Activated T-helper 2 cell treated with anti-CD3 and anti-CD28 coated beads, Interferon-gamma antibody, Interleukin-2, Interleukin-4, amounts not matched to agents 10 μg/mL and 5 μg/mL and 100 μg/mL, durations not matched to agents 14 hours and 24 hours and 36 hours (primary cell): ENCODE results near the gene S100A8. TPM values are rescaled to one million over a fixed set of nuclear protein-coding genes. Genes with fewer than 3 reads are reported as not detected.
"Not testable (repeated sequence)": the region's sequence is repeated elsewhere in the genome, so short reads cannot be mapped to it uniquely, and the experiment has no call there.

Source experiments
- DNase-seq: peaks from one replicate; pipeline ENCODE4 v3.0.0; 2021; ENCODE audit warnings: low spot score
- H3K27ac Mint-ChIP-seq: one replicate; pipeline ENCODE4 v1.8.0; 2021; ENCODE audit warnings: mixed read lengths
- H3K27me3 Mint-ChIP-seq: one replicate; pipeline ENCODE4 v1.8.0; 2021; ENCODE audit warnings: low read depth, mixed read lengths
- H3K36me3 Mint-ChIP-seq: one replicate; pipeline ENCODE4 v1.8.0; 2021; ENCODE audit warnings: low read depth, mixed read lengths
- H3K4me1 Mint-ChIP-seq: one replicate; pipeline ENCODE4 v1.8.0; 2021; ENCODE audit warnings: low read depth, mixed read lengths
- H3K4me3 Mint-ChIP-seq: one replicate; pipeline ENCODE4 v1.8.0; 2021; ENCODE audit warnings: low read depth, mild to moderate bottlenecking, moderate library complexity, mixed read lengths
- H3K9me3 Mint-ChIP-seq: one replicate; pipeline ENCODE4 v1.8.0; 2021; ENCODE audit warnings: mixed read lengths
- intact Hi-C: fragments of 100-400 bp; cut with micrococcal nuclease; formaldehyde crosslinking; loops from one replicate; pipeline ENCODE4 v1.15.1; 2023
- total RNA-seq: library from RNA; stranded (reverse); gene quantifications from 2 replicates; pipeline ENCODE4 v1.2.3, GENCODE V29; 2022

The S100A8 gene
- total RNA-seq, 1 donor from 2014 or later = not detected

DNA sequence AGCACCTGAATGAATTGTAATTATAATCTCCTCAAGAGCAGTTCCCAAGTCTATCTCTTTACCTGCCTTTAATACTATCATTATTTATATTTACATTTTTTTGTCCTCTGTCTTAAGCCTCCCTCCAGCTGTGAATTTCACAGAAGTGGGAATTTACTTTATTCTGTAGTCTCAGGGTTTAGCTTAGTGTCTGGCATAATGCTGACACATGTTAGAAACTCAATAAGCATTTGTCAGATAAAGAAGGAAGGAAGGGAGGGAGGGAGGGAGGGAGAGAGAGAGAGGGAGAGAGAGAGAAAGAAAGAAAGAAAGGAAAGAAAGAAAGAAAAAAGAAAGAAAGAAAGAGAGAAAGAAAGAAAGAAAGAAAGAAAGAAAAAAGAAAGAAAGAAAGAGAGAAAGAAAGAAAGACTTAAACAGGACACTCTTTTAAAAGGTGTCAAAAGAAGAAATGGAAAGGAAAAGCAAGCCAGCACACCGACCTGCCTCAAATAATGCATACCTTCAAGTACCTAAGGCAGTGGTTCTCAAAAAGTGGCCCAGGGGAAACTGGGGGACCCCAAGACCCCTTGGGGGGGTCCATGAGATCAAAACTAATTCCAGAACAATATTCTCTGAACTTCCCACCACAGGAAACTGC lies 40.4 kb downstream of the S100A8 start:
- Mint-ChIP-seq H3K9me3 (no peaks in the 10 kb centered on the region), H3K36me3 (no peaks in the 10 kb centered on the region), H3K4me3 (no peak overlapping the region), H3K4me1 (peaks cover 6% of the 10 kb centered on the region), H3K27me3 (peaks cover 10% of the 10 kb centered on the region), H3K27ac (no peak overlapping the region)
- DNase-seq = no peak
- intact Hi-C loops = loop anchor here (10.0 kb wide), 1 partner anchor 54 kb away; no protein-coding TSS in a partner anchor

DNA sequence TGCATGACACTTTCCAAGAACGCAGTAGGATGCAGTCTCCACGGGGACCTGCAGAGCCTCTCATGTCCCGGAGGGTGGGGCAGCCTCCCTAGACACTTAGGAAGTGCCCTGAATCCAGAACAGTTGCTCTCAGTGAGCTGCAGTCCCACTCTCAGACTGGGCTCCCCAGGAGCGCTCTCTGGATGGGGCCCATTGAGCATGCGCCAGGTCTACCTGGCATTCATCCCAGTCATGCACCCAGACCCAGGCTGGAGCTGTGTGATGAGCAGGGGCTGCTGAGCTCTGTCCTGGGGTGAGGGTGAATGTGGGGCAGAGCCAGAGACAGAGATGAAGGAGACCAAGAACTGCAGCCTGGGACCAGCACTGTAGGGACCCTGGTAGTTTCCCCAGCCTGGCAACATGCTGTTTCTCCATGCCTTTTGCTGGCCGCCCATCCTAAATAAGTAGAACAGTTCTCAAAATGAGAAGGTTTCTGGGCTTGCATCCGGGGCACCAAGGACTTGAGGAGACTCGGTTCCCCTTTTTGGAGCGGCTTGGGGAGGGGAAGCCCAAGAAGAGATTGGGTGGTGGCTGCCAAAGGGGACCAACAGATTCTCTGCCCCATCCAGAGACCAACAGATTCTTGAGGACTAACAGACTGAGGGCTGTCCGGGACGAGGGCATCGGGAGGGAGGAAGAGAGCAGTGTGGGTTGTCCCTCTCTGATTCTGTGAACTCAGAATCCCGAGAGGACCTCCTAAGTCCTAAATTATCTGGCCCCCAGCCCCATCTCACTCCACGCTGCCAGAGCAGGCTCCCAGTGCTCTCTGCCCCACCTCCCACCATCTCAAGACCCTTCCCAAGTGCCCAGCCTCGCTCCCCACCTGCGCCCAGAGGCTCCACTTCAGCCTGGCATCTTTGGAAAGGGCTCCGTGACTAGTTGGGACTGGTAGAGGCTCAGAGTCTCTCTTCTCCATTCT lies 41.2 kb downstream of the S100A8 start:
- intact Hi-C loops = loop anchor here (10.0 kb wide), 1 partner anchor 55 kb away; no protein-coding TSS in a partner anchor
- no peak overlapping the region for H3K27ac Mint-ChIP-seq
- peaks cover 7% of the 10 kb centered on the region for H3K4me1 Mint-ChIP-seq
- H3K36me3 Mint-ChIP-seq = no peaks in the 10 kb centered on the region
- no peak overlapping the region for H3K4me3 Mint-ChIP-seq
- no peak for DNase-seq
- peaks cover 10% of the 10 kb centered on the region for H3K27me3 Mint-ChIP-seq
- no peaks in the 10 kb centered on the region for H3K9me3 Mint-ChIP-seq

DNA sequence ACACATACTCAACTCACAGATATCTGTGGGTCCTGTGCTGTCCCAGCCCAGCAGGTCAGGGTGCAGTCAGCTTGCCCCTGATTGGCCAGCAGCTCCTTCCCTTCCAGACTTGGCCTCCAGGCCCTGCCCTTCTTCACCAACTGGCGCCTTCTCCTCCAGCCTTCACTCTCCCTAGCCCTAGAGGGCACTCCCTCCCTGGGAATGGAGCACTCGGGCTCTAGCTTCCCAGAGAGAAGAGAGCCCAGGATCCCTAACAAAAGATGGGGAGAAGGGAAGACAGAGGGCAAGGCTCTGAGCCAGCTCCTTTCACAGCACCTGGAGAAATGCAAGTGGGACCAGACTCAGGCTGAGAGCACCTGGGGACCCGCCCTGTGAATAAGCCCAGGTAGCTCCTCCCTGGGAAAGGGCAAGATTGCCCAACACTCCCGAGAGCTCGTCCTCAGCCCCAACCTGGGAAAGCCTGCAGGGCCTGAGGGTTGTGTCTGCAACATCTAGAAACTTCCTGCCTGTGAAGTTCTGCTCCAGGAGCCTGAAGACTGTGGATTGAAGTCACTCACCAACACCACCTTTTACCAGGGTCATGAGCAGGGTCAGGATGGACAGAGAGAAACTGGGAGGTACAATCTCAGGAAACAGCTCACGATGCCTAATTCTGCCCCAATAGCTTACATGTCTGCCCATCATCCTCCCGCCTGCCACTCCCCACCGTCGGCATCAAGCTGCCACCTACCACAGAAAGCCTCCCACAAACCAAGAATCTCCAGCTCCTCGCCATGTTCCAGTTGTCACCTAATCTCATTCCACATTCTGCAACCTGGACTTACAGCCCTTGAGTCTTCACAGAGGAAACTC lies 42.1 kb downstream of the S100A8 start, which contains the start of gene PGLYRP4:
Gene PGLYRP4 (minus strand): TSS at position 331 of the 852 bp plus-strand sequence. CDS start 909 bp downstream, outside the sequence.
- DNase-seq = no peak
- no peak within 1 kb of the TSS for H3K4me3 Mint-ChIP-seq
- intact Hi-C loops = no loop called here
- H3K36me3 Mint-ChIP-seq = no peaks in the 10 kb centered on the region
- peaks cover 10% of the 10 kb centered on the region for H3K27me3 Mint-ChIP-seq
- no peak within 1 kb of the TSS for H3K27ac Mint-ChIP-seq
- H3K9me3 Mint-ChIP-seq = no peaks in the 10 kb centered on the region
- peaks cover 12% of the 10 kb centered on the region for H3K4me1 Mint-ChIP-seq

GRCh38 chr1:153347856-153348255 lies 43.0 kb downstream of the S100A8 start:
- no peaks in the 10 kb centered on the region for H3K9me3 Mint-ChIP-seq
- H3K27me3 Mint-ChIP-seq = peaks cover 15% of the 10 kb centered on the region
- no peak overlapping the region for H3K4me3 Mint-ChIP-seq
- intact Hi-C loops = no loop called here
- DNase-seq = no peak
- no peak overlapping the region for H3K27ac Mint-ChIP-seq
- H3K4me1 Mint-ChIP-seq = peaks cover 17% of the 10 kb centered on the region
- H3K36me3 Mint-ChIP-seq = no peaks in the 10 kb centered on the region

- H3K4me3 Mint-ChIP-seq, H3K36me3 Mint-ChIP-seq, H3K9me3 Mint-ChIP-seq, DNase-seq, intact Hi-C loops, H3K27ac Mint-ChIP-seq: not testable (repeated sequence)
- peaks cover 17% of the 10 kb centered on the region for H3K4me1 Mint-ChIP-seq
- peaks cover 21% of the 10 kb centered on the region for H3K27me3 Mint-ChIP-seq
Observed at GRCh38 chr1:153347049-153347448, 43.8 kb downstream of the S100A8 start.

DNA sequence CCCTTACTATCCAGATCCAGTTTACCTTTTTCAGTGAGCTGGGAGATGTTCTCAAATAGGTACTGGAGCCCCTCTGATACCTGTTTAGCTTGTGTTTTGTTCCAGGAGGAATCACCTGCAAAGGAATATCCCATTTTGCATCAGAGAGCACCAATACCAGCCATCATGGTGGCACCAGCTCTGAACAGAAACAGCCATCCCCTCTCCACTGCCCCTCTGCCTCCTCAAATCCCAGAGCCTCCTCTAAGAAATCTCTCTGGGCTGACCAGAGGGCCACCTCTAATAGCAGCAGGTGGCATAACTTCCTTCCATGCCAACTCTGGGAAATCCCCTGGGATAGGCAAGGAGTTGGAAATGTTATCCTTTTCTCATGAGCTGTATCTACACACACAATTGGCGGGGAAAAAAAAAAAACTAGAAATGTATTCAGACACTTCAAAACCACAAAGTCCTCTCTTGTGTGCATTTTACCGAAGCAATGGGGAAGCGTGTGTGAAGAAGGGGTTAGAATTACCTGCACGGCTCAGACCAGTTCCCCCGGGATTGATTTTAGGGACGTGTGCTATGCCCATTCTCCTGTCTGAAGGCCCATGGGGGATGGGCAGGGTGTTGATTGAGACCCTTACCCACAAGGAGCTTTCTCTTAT lies 44.7 kb downstream of the S100A8 start:
- no peak for DNase-seq
- Mint-ChIP-seq H3K36me3 (no peaks in the 10 kb centered on the region), H3K27ac (no peak overlapping the region), H3K9me3 (no peaks in the 10 kb centered on the region), H3K27me3 (peaks cover 21% of the 10 kb centered on the region), H3K4me3 (no peak overlapping the region), H3K4me1 (peaks cover 17% of the 10 kb centered on the region)
- intact Hi-C loops = no loop called here

DNA sequence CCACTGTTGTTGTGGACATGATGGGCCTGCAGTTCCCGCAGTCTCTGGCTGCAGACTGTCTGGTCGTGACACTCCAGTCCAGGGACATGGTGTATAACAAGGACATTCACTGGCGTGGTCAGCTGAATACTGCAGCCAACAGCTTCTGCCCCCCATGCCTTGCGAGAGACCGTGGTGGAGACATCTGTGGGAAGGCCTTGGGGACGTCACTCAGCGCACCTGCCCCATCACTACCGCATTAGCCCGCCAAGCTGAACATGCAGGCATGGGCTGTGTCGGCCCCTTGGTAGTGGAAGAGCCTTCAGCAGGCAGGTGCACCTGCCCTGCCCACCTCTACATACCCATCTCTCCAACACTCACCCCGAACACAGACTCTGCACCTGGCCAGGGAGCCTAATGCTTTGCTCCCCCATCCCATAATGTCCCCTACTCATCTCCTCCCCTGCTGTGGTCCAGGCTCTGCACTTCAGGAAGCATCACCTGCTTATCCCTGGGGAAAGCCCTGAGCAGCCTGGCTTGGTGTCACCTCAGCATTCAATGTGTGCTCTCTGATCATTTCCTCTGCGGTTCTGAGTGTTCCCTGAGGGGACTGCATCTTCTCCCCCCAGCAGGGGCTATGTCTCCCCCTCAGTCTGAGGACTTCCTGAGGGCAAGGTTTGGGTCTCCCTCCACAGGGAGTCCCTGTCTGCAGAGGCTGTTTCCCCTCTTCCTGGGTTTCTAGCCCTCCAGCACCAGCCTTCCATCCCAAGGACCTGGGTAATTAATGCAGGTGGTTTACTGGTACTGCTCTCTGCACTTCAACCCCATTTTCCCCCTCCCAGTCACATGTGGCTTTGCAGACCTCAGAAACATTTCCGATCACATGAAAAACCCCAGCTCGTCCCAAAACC lies 45.4 kb downstream of the S100A8 start:
- intact Hi-C loops = no loop called here
- H3K27me3 Mint-ChIP-seq = peaks cover 25% of the 10 kb centered on the region
- H3K4me1 Mint-ChIP-seq = peaks cover 17% of the 10 kb centered on the region
- H3K27ac Mint-ChIP-seq = no peak overlapping the region
- no peaks in the 10 kb centered on the region for H3K9me3 Mint-ChIP-seq
- H3K4me3 Mint-ChIP-seq = no peak overlapping the region
- DNase-seq = no peak
- no peaks in the 10 kb centered on the region for H3K36me3 Mint-ChIP-seq

- no peaks in the 10 kb centered on the region for H3K36me3 Mint-ChIP-seq
- no peak overlapping the region for H3K27ac Mint-ChIP-seq
- intact Hi-C loops = no loop called here
- no peaks in the 10 kb centered on the region for H3K9me3 Mint-ChIP-seq
- DNase-seq = no peak
- no peak overlapping the region for H3K4me3 Mint-ChIP-seq
- peaks cover 20% of the 10 kb centered on the region for H3K4me1 Mint-ChIP-seq
- H3K27me3 Mint-ChIP-seq = peaks cover 26% of the 10 kb centered on the region
Observed at GRCh38 chr1:153344718-153345025, 46.2 kb downstream of the S100A8 start.

DNA sequence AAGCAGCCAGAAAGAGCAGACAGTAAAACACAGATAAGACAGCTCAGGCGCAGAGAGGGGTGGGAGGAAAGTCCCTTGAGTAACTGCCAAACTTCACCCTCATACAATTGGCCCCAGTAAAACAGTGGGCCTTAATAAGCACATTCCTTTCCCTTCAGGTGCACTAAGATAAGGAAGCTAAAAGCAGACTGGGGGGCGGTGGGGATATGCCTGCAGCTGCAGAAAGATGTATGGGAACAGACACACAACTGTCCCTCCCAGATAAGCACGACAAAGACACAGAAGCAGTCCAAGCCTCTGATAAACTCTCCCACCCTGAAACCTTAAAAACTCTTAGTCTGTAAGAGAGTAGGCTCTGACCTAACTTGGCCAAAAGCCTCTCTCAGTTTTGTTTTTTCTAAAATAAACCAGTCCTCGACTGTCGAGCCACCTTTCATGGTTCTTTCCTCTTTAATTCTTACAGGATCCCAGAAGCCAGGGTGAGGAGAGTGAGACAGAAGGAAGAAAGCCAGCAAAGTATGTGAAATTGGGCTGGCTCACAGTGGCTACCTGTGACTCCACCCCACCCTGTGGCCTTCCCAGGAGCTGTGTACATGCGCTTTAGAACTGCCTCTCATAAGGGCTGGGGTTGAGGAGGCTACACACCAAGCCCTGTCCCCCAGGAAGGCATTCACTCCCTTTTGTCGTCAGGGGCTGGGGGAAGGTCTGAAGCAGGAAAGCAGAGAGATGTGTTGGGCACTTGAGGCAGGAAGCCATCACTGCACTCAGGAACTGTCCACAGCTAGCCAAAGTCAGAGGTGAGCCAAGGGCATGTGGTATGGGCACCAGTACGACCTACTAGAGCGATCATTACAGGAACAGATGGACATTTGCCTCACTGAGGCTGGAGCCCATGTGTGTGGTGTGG lies 46.8 kb downstream of the S100A8 start:
- H3K27me3 Mint-ChIP-seq = peaks cover 28% of the 10 kb centered on the region
- H3K4me3 Mint-ChIP-seq = no peak overlapping the region
- no peak for DNase-seq
- H3K4me1 Mint-ChIP-seq = peaks cover 20% of the 10 kb centered on the region
- no peaks in the 10 kb centered on the region for H3K9me3 Mint-ChIP-seq
- intact Hi-C loops = no loop called here
- no peaks in the 10 kb centered on the region for H3K36me3 Mint-ChIP-seq
- no peak overlapping the region for H3K27ac Mint-ChIP-seq

DNA sequence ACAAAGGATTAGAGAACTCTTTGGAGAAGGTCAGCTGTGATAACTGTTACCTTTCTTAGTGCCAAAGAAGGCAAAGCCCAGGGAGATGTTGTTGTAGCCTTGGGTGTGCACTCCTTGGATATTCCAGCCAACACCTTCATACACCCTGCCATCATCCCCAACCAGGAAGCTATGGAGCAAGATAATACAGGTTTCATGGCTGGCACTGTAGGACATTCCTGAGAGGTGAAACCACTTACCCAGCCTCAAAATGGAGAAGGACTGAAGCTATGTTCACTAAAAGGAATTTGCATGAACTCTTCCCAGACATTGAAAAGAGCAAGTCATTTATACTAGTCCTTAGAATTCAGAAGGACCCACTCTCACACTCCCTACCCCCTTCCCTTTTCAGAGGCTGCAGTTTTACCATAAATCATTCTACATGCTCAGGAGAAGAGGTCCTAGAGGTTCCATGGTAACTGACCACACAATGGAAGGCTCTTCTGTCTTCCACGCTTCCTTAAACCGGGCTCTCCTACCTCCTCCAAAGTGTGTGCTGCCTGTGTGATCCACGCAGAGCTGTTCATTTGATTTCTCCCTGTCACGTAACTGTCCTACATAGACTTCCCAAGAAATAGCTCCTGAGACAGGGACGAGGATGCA lies 47.7 kb downstream of the S100A8 start:
- H3K9me3 Mint-ChIP-seq = no peaks in the 10 kb centered on the region
- peaks cover 20% of the 10 kb centered on the region for H3K4me1 Mint-ChIP-seq
- intact Hi-C loops = no loop called here
- peaks cover 35% of the 10 kb centered on the region for H3K27me3 Mint-ChIP-seq
- H3K36me3 Mint-ChIP-seq = no peaks in the 10 kb centered on the region
- no peak for DNase-seq
- no peak overlapping the region for H3K27ac Mint-ChIP-seq
- no peak overlapping the region for H3K4me3 Mint-ChIP-seq
